ENCODE results near the gene GZMB. TPM values are rescaled to one million over a fixed set of nuclear protein-coding genes. Genes with fewer than 3 reads are reported as not detected.

Gene GZMB
- total and polyA plus RNA-seq, 2 of the 13 experiments (the other 11 are each of a cell fraction or from before 2014, with no cell fraction given), result 0.12 TPM; not detected in 1

GRCh38 chr14:24605435-24606190, 28.4 kb downstream of the GZMB start (continued):
- TF ChIP-seq CBX5 (CRISPR knock-in tag; IDR thresholded peaks at IDR 0.05; ENCODE audit: borderline replicate concordance) (0 out of 2 replicates have a peak, but pooled peaks have one; percentile 32), XRCC5 (optimal IDR thresholded peaks at IDR 0.05; ENCODE audit: low read length) (peak; percentile 97), PHB2 (IDR thresholded peaks at IDR 0.05; ENCODE audit: partially characterized antibody) (no peak), ZNF737 (CRISPR knock-in tag; IDR thresholded peaks at IDR 0.05; ENCODE audit: borderline replicate concordance) (0 out of 2 replicates have a peak, but pooled peaks have one; percentile 39), ZNF780A (CRISPR knock-in tag; IDR thresholded peaks at IDR 0.05) (no peak), NFE2 (CRISPR knock-in tag; IDR thresholded peaks at IDR 0.05) (no peak), ZNF83 (CRISPR knock-in tag; IDR thresholded peaks at IDR 0.05; ENCODE audit: borderline replicate concordance) (0 out of 2 replicates have a peak, but pooled peaks have one; percentile 37), ELK4 (CRISPR knock-in tag; IDR thresholded peaks at IDR 0.05; ENCODE audit: borderline replicate concordance) (no peak), NFATC3 (CRISPR knock-in tag; IDR thresholded peaks at IDR 0.05) (peak; percentile 61; the same call in 1 of the 2 replicates), TBP (CRISPR knock-in tag; IDR thresholded peaks at IDR 0.05) (no peak), JARID2 (CRISPR knock-in tag; IDR thresholded peaks at IDR 0.05; ENCODE audit: insufficient replicate concordance) (no peak), ZBTB4 (CRISPR knock-in tag; IDR thresholded peaks at IDR 0.05; ENCODE audit: borderline replicate concordance) (0 out of 2 replicates have a peak, but pooled peaks have one; percentile 42), RFX5 (IDR thresholded peaks at IDR 0.05; ENCODE audit: low read depth, low read length) (no peak), BCL3 (CRISPR knock-in tag; IDR thresholded peaks at IDR 0.05) (no peak), MXD4 (CRISPR knock-in tag; IDR thresholded peaks at IDR 0.05) (no peak), DNMT1 (CRISPR knock-in tag; IDR thresholded peaks at IDR 0.05) (no peak), TARDBP (CRISPR knock-in tag; IDR thresholded peaks at IDR 0.05) (no peak), ATAD3A (CRISPR knock-in tag; IDR thresholded peaks at IDR 0.05) (no peak), ZKSCAN8 (CRISPR knock-in tag; IDR thresholded peaks at IDR 0.05; ENCODE audit: borderline replicate concordance) (no peak), ATF5 (CRISPR knock-in tag; IDR thresholded peaks at IDR 0.05; ENCODE audit: low read depth) (no peak), YEATS2 (CRISPR knock-in tag; IDR thresholded peaks at IDR 0.05; ENCODE audit: borderline replicate concordance) (no peak; the same call in 1 of the 2 replicates), HDAC6 (IDR thresholded peaks at IDR 0.05; ENCODE audit: low read depth, low read length) (no peak)
